ENCODE measurements around the gene NXPE3. TPM values are rescaled to one million over a fixed set of nuclear protein-coding genes. Genes with fewer than 3 reads are reported as not detected.

The NXPE3 gene
- total RNA-seq, 4 donors from 2014 or later: 1.4 to 62.7 (median 3.2) TPM

DNA sequence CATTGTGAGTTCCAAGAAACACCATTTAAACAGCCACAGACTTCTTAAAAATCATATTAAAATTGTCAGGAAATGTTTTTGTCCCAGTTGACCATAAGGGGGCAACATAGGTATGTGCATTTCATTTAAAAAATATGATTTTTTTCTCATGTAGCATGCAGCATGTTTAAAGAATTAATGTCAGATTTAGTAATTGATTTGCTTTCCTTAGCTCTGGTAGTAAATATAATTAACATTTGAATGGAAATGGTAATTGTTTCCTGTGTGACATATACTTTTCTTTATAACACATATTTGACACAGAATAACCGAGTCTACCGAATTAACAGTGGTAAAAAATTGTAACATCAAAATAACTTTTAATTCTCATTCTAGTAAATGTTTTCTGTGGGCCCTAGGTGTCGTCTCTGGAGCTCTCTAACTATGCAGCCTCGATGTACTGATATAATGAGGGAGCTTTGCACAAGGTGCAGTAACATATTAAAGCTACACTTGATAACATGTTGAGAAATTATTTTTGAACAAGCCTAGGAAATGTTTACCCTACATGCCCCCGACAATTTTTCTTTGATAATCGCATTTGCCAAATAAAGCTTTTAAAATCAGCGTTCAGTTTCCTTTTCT, 34.9 kb downstream of the NXPE3 start:
- TF ChIP-seq, protein P1, sequence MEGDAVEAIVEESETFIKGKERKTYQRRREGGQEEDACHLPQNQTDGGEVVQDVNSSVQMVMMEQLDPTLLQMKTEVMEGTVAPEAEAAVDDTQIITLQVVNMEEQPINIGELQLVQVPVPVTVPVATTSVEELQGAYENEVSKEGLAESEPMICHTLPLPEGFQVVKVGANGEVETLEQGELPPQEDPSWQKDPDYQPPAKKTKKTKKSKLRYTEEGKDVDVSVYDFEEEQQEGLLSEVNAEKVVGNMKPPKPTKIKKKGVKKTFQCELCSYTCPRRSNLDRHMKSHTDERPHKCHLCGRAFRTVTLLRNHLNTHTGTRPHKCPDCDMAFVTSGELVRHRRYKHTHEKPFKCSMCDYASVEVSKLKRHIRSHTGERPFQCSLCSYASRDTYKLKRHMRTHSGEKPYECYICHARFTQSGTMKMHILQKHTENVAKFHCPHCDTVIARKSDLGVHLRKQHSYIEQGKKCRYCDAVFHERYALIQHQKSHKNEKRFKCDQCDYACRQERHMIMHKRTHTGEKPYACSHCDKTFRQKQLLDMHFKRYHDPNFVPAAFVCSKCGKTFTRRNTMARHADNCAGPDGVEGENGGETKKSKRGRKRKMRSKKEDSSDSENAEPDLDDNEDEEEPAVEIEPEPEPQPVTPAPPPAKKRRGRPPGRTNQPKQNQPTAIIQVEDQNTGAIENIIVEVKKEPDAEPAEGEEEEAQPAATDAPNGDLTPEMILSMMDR (IDR thresholded peaks at IDR 0.05): peak; percentile 29 to 77 (median 62)
- no peak for TF ChIP-seq POLR2A (IDR thresholded peaks at IDR 0.05)
- H3K9me3 ChIP-seq: no peaks in the 10 kb centered on the region
- DNase-seq: no peak
- no peaks in the 10 kb centered on the region for H3K36me3 ChIP-seq
- no peaks in the 10 kb centered on the region for H3K27me3 ChIP-seq
- peaks cover 0 to 15% (median 0%) of the 10 kb centered on the region in 4 donors for H3K4me1 ChIP-seq
- H3K4me3 ChIP-seq: no peak overlapping the region
- no peak overlapping the region for H3K27ac ChIP-seq

DNA sequence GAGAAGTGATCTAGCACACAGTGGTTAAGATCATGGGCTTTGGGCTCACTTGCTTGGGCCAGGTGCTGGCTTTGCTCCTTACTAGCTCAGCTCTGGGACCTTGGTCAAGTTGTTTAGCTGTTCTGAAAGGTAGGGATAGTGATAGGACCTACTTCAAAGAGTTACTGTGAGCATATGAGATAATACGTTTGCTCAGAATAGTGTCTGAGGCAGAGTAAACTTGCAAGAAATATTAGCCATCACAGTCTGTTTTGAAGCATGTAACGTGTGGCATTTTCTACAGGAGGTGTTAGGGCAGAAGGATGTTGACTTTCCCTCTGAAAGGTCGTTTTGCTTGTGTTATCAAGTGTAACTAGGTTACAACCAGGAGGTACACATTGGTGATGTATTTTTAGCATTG, 35.8 kb downstream of the NXPE3 start:
- H3K27ac ChIP-seq: no peak overlapping the region
- no peaks in the 10 kb centered on the region for H3K27me3 ChIP-seq
- H3K9me3 ChIP-seq: no peaks in the 10 kb centered on the region
- peaks cover 0 to 10% (median 0%) of the 10 kb centered on the region in 4 donors for H3K4me1 ChIP-seq
- DNase-seq: no peak
- TF ChIP-seq POLR2A (IDR thresholded peaks at IDR 0.05): no peak
- TF ChIP-seq, protein P1 (IDR thresholded peaks at IDR 0.05): no peak
- H3K4me3 ChIP-seq: no peak overlapping the region
- no peaks in the 10 kb centered on the region for H3K36me3 ChIP-seq

DNA sequence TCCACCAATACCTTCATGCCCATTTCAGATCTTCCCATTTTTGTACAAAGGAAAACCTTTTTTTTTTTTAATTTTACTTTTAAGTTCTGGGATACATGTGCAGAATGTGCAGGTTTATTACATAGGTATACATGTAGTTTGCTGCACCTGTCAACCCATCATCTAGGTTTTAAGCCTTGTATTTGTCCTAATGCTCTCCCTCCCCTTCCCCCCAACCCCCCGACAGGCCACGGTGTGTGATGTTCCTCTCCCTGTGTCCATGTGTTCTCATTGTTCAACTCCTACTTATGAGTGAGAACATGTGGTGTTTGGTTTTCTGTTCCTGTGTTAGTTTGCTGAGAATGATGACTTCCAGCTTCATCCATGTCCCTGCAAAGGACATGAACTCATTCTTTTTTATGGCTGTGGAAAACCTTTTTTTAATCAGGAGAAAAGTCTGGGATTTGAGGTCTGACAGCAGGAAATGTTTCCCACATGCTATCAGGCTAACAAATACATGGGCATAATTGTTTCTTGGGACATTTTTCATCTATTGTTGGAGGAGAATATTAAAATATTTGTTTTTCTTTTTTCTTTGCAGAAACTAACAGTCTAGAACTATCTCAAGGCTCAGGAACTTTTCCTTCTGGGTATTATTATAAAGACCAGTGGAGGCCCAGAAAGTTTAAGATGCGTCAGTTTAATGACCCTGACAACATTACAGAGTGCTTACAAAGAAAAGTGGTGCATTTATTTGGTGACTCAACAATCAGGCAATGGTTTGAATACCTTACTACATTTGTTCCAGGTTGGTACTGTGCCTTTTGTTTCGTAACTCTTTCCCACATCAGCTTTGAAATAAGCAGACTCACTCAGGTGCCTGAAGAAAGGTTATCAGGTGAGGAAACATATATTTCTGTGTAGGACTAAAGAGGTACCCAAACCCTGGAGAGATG, 37.5 kb downstream of the NXPE3 start:
- TF ChIP-seq, protein P1 (IDR thresholded peaks at IDR 0.05): no peak
- no peak for TF ChIP-seq POLR2A (IDR thresholded peaks at IDR 0.05)
- H3K4me3 ChIP-seq: no peak overlapping the region
- no peaks in the 10 kb centered on the region for H3K27me3 ChIP-seq
- DNase-seq: no peak
- H3K4me1 ChIP-seq: peaks cover 0 to 10% (median 0%) of the 10 kb centered on the region in 4 donors
- no peaks in the 10 kb centered on the region for H3K9me3 ChIP-seq
- no peak overlapping the region for H3K27ac ChIP-seq
- peaks cover 0 to 2% (median 0%) of the 10 kb centered on the region in 3 donors for H3K36me3 ChIP-seq

DNA sequence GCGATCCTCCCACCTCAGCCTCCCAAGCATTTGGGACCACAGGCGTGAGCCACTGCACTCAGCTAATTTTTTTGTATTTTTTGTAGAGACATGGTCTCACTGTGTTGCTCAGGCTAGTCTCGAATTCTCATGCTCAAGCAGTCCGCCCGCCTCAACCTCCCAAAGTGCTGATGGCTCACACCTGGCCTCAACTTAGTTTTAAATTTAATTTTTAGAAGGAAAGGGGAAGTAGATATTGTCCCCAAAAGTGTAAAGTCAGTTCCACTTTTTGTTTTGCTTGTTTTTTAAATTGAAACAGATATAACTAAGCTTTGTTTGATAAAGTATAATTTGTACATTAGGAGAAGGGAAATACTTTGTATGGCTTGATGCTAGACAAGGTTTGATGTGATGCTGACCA, 39.0 kb downstream of the NXPE3 start:
- TF ChIP-seq, protein P1 (IDR thresholded peaks at IDR 0.05): no peak
- TF ChIP-seq POLR2A (IDR thresholded peaks at IDR 0.05): no peak
- H3K27me3 ChIP-seq: no peaks in the 10 kb centered on the region
- H3K36me3 ChIP-seq: peaks cover 0 to 4% (median 0%) of the 10 kb centered on the region in 3 donors
- DNase-seq: peak in 1 of 3 donors; percentile 44
- H3K4me1 ChIP-seq: peaks cover 0 to 10% (median 0%) of the 10 kb centered on the region in 4 donors
- no peak overlapping the region for H3K4me3 ChIP-seq
- no peaks in the 10 kb centered on the region for H3K9me3 ChIP-seq
- H3K27ac ChIP-seq: peak overlapping the region in 1 of 4 donors; percentile 55

DNA sequence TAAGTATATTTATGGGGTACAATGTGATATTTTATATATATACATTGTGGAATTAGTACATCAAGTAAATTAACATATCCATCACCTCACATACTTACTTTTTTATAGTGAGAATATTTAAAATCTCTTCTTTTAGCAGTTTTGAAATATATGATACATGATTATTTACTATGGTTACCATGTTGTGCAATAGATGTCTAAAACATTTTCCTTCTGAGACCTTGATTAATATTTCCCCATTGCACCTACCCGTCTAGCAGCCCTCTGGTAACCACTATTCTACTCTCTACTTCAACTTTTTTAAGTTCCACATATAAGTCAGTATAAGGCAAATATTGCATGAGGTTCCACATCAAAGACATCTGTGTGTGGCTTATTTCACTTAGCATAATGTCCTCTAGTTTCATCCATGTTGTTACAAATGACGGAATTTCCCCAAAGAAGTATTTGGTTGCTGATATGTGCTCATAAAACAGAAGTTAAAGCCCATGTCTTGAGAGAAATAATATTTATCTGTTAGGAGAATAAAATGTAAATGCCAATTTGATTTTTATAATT, 40.7 kb downstream of the NXPE3 start:
- H3K36me3 ChIP-seq: peaks cover 0 to 4% (median 0%) of the 10 kb centered on the region in 3 donors
- TF ChIP-seq POLR2A (IDR thresholded peaks at IDR 0.05): no peak
- TF ChIP-seq, protein P1 (IDR thresholded peaks at IDR 0.05): no peak
- no peak overlapping the region for H3K27ac ChIP-seq
- H3K4me1 ChIP-seq: peaks cover 0 to 2% (median 0%) of the 10 kb centered on the region in 4 donors
- no peaks in the 10 kb centered on the region for H3K9me3 ChIP-seq
- H3K27me3 ChIP-seq: no peaks in the 10 kb centered on the region
- no peak for DNase-seq
- H3K4me3 ChIP-seq: no peak overlapping the region

Data from Peyer's patch (tissue), 4 donors.